Measurements from ENCODE around the gene ABHD14A.

DNA sequence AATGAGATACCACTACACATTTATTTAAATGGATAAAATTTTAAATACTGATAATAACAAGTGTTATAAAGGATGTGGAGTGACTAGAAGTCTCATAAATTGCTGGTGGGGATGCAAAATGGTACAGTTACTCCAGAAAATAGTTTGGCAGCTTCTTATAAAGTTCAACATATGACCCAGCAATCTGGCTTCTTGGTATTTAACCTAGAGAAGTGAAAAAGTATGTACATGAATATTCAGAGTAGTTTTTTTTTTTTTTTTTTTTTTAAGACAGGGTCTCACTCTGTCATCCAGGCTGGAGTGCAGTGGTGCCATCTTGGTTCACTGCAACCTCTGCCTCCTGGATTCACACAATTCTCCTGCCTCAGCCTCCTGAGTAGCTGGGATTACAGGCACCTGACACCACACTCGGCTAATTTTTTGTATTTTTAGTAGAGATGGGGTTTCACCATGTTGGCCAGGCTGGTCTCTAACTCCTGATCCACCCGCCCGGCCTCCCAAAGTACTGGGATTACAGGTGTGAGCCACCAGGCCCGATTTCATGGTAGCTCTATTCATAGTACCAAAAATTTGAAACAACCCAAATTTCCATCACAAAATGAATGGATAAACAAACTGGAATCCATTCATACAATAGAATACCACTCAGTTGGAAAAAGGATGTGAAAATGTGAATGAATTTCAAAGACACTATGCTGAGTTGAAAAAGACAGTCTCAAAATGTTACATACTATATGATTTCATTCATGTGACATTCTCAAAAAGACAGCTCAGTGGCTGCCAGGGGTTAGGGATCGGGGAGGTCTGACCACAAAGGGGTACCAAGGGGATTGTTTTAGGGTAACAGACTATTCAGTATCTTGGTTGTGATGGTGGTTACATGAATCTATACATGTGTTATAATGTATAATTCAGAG is 47.5 kb upstream of the ABHD14A start:
- TF ChIP-seq CTCF (conservative IDR thresholded peaks at IDR 0.05; ENCODE audit: low read depth, low read length) (no peak), EZH2 (IDR thresholded peaks at IDR 0.05; ENCODE audit: borderline replicate concordance, low read depth, low read length, poor library complexity, severe bottlenecking) (no peak)
